HG02943 (cell line): ENCODE data around the gene SYT2.
"Not testable (repeated sequence)": the region's sequence is repeated elsewhere in the genome, so short reads cannot be mapped to it uniquely, and the experiment has no call there.

Experiments
- ATAC-seq: cut with Tn5 transposase; IDR thresholded peaks from one replicate; pipeline ENCODE4 v1.9.1; 2021; ENCODE audit warnings: mild to moderate bottlenecking, low read depth, moderate library complexity; ENCODE audit not compliant: unreplicated experiment

The SYT2 gene

DNA sequence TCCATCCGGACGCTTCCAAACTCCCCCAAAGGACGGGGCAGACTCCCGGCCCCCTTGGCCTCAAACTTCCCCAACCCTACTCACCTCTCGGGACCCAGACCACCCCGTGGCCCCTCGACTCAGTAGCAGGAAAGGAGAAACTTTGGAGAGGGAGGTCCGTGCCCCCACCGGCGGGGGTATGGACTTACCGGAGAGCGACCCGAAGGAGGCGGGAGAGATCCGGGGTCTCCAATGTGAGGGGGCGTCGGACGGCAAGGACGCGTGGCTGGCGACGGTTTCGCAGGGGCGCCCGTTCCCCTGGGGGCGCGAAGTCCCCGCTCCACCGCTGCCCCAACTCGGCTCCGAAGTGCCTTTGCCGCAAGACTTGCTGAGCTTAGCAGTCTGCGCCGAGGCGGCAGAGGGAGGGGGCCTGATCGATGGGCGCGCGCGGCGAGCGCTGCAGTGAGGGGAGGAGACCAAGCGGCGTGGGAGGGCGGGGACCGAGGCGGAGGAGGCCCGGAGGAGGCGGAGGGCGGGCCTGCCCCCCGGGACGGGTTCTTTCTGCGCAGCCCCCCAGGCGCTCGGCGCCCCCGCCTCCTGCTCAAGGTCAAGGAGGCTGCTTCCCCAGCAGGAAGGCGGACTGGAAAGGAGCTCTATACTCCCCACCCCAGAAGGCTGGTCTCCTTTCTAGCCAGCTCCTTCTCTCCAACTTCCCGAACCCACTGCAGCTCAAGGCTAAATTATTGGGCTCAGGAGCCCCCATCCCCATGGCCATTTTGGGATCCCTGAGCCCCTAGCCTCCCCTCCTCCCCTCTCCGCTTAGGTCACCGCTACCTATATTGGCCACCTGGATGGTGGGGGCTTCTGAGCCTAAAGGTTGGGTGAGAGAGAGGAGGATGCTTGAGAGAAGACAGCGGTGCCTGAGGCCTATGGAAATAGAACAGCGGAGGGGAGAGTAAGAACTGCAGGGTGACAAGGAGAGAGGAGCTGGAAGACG lies at the start of gene SYT2:
TSS of gene SYT2 (minus strand) at position 385 of the 976 bp plus-strand sequence. CDS start 104,682 bp downstream, outside the sequence.
- no peak for ATAC-seq

DNA sequence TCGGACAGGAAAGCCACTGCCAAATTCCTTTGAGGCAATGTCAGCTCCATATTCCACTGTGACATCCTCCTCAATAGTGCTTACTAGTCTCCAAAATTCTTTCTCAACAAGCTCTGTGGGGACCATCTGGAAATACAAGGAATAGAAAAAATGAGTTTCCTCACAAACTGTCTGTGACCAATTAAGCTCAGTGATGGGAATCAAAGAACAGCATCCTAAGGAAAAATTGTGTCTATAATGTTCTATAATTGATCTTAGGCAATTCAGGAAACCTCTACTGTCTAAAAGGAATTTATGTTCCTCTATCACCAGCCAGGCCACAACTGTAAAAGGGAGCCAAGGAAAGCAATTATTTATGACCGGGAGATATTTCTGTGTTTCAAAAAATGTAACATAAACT lies 46.1 kb upstream of the SYT2 start:
- ATAC-seq: no peak

DNA sequence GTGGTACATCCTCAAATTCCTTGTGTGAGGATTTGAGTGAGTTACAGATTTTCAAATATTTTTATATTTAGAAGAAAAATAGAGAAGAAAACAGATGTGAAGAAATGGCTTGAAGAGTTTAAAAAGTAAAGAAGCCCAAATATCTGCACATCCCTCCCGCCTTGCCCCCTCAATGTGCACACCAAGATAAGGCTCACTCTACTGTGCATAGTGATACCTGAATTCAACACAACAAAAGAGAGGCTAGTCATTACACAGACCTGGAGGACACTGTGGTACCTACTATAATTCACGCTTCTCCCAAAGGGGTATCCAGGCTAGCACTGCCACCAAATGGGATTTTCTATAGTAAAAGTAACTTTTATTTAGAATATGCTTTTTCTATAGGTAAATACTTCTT lies 44.0 kb upstream of the SYT2 start:
- ATAC-seq: no peak

DNA sequence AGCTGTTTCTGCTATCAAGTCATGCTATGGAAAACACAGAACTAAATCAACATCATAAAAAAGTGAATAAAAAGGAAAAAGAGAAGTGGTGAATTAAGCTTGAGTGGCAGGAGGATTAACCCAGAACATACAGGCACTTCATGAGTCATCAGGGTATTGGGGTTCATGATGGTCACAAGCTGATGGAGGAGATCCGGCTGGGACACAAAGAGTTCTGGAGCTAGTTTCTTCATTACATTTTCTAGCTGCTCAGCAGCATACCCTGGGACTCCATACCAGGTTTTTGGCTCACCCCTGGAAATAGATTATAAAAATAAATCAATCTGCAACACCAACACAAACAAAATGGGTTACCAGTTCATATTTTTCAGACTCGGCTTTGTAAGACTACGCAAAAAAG lies 42.5 kb upstream of the SYT2 start:
- ATAC-seq: no peak

DNA sequence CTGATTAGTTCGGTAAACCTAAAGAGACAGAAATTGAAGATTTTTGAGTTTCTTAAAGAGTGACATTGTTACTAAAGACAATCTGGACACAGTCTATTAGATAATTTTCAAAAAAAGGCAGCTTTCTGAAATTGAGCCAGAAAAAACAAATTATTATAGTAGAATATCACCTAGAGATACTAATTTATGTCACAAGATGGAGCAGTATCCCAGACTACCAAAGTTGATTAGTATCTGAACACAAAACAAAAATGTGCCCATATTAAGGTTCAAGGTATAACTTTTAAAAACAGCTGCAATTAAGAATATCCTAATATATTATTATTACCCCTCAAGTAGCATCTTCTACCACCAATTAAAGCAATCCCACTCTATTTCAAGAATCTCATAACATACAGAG lies 40.5 kb upstream of the SYT2 start:
- no peak for ATAC-seq

DNA sequence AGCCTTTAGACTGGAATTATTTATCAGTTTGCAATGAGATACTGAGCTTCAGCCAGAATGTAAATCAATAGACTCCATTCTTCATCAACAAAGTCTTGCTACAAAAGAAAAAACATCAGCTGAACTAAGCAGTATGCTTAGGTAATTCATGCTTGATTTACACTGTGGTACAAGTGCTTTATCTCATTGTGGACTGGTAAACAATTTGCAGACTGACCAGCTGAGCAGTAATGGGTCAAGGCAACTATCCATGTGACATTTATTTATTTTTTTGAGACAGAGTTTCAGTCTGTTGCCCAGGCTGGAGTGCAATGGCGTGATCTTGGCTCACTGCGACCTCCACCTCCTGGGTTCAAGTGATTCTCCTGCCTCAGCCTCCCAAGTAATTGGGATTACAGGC lies 39.8 kb upstream of the SYT2 start:
- no peak for ATAC-seq

DNA sequence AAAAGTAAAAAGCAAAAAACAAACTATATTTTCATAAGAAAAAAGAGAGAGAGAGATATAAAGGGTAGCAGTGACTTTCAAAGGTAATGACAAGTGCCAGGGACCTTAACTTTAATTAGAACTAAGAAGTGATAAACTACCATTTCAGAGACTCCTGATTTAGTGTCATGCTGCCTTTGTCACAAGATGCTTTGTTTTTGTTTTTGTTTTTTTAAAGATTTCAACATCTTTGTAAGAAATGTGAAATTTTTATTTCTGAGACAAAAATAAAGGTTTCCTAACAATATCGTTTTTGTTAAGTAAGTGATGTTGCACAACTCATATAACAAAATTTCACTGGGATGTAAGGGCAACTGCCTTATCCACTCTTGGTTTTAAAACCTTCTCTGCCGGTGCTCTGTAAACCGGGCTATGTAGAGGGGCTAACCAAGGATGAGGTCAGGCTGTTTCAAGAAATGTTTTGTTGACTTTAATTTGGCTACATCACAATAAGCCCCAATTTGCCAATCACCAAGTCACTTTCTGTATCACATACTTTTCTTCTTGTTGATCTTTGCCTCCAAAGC lies 35.2 kb upstream of the SYT2 start:
- no peak for ATAC-seq

DNA sequence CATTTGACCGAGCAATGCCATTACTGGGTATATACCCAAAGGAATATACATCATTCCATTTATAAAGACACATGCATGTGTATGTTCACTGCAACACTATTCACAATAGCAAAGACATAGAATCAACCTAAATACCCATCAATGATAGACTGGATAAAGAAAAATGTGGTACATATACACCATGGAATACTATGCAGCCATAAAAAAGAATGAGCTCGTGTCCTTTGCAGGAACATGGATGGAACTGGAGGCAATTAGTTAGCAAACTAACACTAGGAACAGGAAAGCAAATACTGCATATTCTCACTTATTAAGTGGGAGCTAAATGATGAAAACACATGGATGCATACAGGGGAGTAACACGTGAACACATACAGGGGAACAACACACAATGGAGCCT lies 34.5 kb upstream of the SYT2 start:
- not testable (repeated sequence) for ATAC-seq

DNA sequence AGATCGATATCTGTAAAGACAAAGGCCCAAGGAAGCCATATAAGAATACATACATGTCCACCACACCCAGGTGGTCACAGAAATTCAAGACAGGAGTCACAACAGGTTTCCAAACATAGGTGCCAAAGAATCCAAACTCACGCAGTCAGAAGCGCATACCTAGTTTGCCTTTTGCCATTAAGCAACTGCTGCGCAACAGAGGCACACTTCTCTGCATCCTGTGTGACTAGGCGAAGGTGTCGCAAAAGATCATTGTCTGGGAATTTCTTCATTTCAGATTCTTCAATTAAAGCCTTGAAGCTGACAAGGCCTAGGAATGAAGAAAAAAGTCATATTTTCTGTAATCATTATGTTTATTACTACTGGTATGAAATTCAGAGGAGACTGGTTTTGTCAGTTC lies 32.2 kb upstream of the SYT2 start:
- no peak for ATAC-seq

DNA sequence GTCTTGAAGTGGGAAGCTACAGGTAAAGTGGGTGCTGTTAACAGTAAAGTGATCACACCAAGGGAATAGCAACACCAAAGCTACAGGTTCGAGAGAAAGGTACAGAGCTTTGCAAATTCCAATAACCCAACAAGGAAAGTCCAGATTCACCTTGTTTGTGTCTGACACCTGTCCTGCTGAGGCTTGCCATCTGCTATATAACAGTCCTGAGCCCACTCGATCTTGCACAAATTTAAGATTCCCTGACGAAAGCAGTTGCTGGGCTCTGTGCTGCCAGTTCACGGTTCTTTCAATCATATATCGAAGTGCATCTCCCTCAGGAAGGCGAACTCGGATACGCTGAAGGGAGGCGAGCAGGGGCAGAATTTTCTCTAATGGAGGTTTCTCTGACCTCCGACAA lies 23.0 kb upstream of the SYT2 start:
- ATAC-seq: no peak

DNA sequence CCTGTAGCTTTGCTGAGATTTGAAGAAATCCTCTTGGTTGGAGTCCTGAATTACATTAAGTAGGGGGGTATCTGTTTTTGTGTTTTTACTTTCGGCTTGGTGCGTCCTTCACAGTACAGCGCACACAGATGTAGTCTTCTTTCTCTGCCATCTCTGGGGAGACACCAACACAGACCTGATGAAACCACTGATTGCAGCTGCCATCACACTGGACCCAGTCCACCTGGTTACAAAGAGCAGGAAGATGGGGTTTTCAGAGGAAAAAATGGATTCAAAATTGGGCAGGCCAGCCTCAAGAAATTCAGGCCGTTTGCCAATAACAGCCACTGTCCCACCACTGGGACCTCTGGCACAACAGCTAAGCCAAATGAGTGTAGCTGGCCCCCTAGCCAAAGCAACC lies 18.7 kb upstream of the SYT2 start:
- ATAC-seq: no peak

DNA sequence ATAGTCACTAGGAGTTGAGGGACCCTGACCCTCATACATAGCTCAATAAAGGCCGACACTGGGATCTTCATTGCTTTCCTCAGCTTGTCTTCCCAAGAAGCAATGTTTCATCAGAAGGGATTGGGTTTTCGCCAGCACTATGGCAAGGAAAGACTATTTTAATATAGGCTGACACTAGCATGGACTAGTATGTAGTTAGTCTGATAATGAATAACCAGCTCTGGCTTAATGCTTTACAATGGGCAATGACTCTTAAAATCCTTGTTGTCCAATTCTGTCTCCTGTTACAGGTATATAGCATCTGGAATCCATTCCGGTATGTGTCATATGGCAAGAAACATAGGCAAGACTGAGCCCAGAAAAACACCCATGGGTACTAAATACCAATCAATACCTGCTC lies 15.3 kb upstream of the SYT2 start:
- no peak for ATAC-seq

DNA sequence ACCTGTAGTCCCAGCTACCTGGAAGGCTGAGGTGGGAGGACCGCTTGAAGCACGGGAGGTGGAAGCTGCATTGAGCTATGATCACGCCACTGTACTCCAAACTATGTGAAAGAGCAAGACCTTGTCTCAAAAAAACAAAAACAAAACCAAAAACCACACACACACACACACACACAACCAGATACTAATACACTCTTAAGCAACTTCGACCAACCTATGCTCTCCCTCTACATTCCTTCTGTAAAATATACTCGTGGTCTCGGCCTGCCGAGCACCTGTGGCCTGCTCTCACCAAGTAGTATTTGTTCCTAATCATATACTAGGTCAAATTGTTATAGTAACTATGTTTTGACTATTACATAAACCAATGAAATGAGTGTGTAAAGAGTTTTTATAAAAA lies 13.5 kb upstream of the SYT2 start:
- no peak for ATAC-seq

DNA sequence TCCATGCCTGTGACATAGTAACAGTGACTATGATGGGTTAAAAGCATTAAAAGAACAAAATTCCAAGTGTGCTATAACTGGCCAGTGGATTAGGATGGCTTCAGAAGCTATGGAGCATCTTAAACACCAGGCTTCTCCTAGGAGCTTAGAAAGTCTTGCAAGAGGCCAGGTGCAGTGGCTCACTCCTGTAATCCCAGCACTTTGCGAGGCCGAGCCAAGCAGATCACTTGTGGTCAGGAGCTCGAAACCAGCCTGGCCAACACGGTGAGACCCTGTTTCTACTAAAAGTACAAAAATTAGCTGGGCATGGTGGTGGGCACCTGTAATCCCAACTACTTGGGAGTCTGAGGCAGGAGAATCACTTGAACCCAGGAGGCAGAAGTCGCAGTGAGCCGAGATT lies 12.8 kb upstream of the SYT2 start:
- ATAC-seq: not testable (repeated sequence)

DNA sequence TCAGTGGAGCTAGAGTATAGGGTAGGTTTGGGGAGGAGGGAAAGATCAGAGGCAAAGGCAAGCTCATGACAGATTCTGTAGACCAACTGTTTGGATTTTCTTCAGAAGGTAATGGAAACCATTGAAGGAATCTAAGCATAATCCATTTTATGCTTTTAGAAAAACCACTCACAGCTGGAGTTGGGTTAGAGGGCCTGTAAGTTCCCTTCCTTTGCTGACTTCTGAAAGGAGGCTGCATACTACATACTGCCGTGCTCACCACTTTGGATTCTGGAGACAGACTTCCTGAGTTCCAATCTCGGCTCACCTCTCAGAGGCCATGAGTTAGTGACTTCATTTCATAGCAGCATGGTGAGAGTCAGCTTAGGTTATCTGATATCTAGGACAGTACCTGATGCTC lies 6.4 kb upstream of the SYT2 start:
- no peak for ATAC-seq

DNA sequence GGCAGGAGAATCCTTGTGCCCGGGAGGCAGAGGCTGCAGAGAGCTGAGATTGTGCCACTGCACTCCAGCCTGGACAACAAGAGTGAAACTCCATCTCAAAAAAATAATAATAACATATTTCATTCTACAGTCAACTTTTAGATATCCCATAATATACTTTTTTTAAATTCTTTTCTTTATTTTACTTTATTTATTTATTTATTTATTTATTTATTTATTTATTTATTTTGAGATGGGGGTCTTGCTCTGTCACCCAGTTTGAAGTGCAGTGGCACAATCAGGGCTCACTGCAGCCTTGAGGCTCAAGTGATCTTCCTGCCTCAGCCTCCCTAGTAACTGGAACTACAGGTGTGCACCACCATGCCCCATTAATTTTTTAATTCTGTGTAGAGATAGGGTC lies 3.9 kb upstream of the SYT2 start:
- ATAC-seq: not testable (repeated sequence)

DNA sequence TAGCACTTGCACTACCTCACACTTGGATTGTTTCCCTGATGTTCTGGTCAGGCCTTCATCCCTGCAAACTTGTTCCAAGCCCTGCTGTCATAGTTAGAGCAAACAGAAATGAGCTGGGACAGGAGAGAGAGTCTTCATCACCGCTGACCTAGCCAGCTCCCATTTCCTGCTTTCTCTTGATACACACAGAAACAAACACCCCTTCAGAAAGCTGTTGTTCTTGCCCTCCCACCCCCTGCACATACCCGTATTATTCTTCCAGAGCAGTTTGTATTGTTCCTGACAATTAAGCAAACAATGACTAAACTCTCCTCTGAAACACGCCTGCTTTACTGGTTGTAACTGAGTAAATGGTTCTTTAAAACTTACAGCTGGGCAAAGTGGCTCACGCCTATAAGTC lies 2.9 kb upstream of the SYT2 start:
- no peak for ATAC-seq

DNA sequence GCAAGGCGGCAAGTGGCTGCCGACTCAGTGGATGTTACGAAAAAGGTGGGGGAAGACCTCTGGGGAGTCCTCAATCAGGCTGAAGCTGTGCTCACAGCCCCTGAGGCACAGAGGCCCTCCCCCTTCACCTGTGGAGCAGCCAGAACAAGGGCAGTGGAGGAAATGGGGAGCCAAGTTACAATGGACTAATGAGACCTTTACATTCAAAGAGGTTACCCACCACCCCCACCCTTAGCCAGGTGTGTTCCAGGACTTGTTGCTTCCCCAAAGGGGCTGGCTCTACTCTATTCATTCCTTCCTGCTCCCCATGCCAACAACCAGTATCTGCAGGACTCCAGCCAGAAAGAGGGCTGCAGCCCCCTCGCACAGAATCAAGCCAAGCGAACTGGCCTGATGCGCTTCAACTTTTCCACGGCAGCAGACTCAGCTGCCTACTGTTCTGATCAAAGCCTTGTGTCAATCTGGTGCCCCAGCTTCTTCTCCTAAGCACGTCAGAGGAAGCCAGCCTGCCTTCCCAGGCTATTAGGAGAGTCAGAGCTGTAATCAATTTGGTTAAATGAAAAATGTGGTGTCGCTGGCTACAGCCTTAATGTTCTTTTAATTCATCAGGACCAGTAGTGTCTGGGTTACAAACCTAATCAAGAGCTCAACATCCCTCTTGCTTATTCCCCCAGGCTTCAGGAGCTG lies 1.8 kb upstream of the SYT2 start:
- no peak for ATAC-seq

DNA sequence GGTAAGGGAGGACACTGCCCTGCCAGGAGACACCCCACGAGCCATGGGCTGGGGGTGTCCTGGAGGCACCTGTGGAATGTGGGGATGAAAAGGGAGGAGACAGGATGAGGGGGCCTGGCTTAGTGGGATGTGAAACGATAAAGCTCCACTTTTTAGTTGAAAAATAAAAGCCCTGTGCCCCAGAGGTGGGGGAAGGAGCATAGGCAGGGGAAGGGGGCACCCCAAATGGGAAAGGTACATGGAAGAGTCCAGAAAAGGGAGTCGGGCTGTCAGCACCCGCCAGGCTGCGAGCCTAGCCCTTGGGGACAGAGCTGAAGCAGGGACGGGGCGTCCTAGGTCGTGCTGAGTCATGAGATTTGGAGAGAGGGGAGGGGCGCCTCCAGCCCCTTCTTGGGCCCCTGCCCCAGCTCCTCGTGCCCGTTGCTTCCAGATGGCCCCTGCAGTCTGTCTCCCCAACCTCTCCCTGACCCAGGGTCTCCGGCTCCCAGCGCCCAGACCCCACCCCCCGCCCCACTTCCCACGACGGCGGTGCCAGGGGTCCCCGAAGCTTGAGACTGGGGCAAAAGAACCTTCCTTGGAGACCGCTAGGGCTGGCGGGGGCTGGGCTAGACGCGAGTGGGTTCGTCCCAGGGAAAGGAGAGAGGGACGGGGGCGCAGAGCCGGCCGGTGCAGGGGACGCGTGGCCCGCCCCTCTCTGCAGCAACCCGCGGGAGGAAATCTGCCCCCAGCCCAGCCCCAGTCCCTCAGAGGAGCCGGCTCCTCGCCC lies 795 bp downstream of the SYT2 start:
- no peak for ATAC-seq

DNA sequence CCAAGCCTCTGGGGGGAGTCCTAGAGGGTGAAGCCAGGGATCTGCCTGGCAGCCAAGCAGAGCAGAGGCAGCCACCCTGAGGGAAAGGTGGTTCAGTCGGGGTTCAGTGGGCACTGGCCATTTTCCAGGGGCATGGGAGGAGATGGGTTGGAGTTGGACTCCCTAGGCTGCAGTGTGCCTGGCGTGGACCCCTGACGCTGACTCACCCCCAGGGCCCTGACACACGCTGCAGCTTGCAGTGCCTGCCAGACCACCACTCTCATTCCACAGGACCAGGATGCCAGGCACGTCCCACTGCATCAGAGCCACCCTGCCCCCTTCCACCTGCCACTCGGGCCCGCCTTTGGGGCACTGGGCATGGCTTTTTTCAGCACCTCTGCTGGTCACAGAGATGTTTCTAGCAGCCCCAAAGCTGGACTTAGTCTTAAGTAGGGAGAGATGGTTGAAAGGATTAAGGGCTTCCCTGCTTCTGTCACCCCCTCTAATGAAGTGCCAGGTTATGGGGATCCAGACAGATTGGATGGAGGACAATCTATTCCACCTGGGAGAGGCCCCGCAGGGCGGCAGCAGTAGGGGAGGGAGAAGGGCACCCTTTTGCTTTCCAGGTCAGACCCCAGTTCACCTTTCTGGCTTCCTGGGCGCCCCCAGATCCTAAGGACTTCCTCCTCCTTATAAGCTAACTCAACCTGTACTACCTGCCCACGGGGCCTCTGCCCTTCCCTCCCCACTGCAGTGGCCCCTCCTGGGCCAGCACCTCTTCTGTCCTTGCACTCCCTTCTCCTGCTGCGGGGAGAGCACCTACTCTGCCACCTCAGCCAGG lies 1.6 kb downstream of the SYT2 start:
- no peak for ATAC-seq
